Measurements from ENCODE around the gene CELF2.

The CELF2 gene

DNA sequence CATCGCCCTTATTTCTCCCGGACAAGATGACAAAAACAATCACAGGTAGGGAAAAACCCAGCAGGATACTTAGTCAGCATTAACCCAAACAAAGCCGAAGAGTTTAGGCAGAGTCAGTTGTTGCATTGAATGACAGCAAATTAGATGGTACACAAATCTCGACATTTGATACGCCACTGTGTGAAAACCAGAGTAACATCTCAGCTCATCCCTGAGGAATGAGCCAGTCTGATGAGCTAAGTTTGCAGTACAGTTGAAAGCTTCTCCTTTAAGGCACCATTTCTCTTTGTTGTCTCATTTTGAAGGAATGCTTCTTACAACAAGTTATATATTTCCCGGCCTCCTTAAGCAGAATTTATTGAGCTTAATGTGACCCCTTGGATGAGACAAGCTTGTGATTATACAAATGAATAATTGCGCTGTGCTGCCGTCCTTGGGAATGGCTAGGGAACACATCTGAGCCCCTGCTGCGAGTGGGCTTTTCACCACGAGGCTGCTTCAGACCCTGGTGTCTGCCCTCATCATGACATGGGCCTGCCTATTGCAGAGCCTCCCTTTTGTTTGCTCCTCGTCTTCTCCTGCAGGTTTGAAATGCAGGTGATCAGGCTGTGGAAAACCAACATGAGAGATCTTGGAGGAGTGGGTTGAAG, 137.3 kb downstream of the CELF2 start:
- no peak for DNase-seq (ENCODE audit: low spot score)

- DNase-seq (ENCODE audit: low spot score): no peak
Observed at GRCh38 chr10:11156480-11156879, 138.8 kb downstream of the CELF2 start.

DNA sequence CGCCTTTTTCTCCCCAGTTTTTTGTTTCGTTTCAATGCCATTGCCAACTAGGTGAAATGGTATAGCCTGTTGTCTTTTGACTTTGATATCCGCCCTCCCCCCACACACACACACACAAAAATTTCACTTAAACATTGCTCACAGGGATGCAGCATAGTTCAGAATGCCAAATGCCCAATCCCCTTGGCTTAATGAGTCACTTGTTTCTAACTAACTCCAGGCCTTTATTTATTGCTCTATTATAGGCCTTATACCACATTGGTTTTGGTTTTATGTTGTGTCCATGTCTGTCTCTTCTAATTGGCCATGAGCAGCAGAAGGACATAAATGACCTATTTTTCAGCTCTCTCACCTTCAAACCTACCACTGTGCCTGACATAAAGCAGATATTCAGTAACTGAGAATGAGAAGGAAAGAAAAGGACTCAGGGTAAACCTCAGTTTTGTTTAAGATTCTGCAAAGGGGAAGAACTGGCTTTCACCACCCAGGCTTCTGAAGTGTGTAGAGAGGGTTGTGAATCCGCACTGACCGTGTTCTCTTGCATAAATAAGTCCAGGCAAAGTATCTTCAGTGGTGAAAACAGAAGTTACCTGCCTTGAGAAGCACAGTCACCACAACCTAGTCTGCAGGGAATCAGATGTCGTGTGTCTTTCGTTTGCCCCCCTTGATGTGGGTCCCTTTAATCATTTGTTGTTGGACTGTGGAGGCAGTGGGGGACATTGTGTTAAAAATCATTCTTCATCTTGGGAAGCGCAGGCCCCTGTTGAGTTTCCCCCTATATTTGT, 139.8 kb downstream of the CELF2 start:
- no peak for DNase-seq (ENCODE audit: low spot score)

DNA sequence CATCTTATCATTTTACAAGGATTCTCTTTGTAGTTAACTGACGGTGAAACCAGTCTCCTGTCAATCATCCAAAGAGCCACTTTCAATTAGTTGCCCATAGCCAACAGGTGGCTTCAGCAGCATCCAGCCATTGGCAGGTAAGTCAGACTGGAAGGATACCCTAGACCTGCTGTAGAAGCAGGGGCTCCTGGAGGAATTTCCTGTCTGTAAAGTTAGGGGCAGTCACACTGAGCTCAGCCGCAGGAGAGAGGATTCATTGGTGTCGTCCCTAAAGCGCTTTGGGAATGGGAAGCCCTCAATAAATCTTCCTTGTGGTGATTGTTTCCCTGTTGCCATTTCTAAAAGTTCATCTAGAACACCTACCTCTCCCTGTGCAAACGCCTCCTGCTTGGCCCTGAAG, 140.4 kb downstream of the CELF2 start:
- no peak for DNase-seq (ENCODE audit: low spot score)

DNA sequence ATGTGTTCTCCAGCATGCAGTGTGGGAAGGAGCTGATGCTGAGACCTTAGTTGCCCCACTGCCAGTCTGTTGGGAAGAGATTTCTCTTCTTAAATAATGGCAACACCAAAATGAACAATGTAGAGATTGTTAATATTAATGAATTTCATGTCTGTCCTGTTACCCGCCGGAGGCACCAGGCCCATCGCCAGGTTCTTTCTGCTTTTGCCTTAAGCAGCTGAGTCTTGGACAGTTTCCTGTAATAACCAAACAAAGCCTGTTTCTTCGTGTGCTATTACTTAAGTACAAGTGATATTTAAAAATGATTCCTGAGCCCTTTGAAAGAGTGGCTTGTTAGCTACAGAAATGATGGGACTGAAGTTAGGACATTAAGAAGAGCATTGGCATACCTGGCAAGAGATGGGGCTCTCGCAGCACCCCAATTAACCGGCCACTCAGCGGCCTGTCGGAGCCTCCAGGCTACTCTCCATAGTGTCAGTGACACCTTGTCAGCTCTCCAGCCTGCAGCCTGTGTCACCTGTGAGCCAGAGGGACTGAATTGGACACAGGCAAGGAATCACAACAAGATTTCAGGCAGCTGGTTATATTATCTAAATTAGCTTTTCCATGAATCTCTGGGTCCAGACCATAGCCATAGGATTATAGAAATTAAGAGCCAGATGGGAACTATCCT, 142.0 kb downstream of the CELF2 start:
- DNase-seq (ENCODE audit: low spot score): no peak

DNA sequence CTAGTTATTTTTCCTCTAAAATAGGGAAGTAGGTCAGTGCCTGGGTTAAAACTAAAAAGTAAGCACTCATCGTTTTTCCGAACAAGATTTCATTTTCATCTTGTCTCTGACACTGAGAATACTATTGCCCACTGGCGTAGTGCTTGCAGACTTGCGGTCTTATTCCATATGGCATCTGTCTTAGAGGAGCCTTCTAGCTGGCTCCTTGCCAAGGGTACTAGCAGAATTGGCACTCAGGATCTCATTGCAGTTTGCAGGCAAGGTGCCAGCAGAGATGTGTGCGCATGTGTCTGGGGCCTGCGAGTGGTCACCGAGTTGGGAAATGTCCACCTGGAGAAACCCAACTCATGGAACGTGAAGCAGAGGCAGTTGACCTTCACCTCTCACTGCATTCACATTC, 143.4 kb downstream of the CELF2 start:
- DNase-seq (ENCODE audit: low spot score): no peak

GRCh38 chr10:11161910-11162309, 144.2 kb downstream of the CELF2 start:
- no peak for DNase-seq (ENCODE audit: low spot score)

DNA sequence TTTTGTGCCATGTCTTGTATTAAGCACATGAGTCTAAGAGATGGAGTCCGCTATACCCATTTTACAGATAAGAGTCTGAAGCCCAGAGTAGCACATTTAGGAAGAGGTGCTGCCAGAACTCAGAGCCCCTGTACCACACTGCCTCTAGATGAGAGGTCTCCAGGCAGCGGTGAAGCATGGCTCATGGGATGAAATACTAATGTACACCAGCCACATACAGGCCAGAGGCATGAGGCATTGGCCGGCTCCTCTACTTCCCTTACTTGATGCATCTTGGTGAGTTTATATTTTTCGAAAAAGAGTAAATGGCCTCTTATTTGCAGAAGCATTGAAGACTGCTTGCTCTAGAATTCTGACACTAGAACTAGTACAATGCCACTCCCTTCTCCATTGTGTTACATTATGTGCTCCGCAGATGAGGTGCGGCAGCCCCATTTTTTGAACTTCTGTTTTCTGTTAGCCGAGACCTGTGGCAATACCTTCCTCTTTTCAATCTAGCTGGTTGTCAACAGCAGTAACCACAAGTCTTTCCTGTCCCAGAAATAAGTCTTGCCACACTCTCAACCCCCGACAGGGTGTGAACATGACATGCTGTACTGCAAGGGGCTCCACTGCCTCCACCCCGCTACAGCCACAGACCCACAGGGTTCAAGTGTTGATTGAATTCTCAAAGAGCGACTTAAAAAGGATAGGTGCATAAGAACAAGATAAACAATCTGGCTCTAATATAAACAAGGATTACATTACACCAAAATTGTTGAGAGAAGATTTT, 145.3 kb downstream of the CELF2 start:
- DNase-seq (ENCODE audit: low spot score): peak; percentile 77

DNA sequence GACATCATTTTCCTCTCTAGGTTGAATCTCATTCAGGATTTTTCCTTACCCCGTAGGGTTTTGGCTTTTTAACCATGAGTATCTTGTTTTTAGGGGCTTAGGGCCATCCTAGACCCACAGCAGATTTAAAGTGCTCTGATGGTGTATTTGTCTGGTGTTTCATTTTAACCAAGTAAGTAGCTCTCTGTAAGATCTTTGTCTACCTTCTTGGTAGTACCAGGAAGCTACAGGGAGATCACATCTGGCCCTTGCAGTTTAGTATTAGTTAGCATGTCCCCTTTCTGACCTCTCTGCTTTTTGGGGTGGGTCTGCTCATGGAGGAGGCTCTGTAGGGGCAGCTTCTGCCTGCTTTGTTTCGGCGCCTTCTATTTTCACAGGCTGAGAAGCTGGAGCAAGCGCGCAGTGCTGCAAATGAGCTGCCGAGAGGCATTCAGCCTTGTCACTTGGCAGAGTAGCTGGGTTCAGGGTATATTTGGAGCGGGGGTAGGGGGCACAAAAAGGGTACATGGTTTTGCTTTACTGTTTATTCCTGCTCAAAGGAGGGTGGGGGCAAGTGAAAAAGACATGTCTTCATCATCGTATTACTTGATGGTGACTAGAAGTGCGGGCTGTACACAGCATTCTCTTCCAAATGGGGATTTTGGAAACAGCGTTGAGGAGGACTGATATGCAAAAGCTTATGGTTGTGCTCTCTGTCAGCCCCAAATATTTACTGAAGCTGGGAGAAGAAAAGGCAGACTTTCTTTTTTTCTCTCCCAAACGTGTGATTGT, 146.3 kb downstream of the CELF2 start:
- no peak for DNase-seq (ENCODE audit: low spot score)

DNA sequence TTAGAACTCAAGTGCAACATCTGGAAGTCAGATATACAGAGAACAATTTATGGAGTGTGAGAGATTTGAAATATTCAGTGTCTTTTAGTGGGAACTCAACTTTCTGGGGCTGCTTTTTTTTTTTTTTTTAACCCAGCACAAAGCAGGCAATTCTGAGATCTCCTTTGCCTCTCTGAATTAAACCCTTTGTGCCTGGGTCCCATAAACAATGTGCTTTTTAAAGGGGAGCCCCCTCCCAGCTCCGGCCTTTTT, 146.8 kb downstream of the CELF2 start:
- DNase-seq (ENCODE audit: low spot score): peak; percentile 93

DNA sequence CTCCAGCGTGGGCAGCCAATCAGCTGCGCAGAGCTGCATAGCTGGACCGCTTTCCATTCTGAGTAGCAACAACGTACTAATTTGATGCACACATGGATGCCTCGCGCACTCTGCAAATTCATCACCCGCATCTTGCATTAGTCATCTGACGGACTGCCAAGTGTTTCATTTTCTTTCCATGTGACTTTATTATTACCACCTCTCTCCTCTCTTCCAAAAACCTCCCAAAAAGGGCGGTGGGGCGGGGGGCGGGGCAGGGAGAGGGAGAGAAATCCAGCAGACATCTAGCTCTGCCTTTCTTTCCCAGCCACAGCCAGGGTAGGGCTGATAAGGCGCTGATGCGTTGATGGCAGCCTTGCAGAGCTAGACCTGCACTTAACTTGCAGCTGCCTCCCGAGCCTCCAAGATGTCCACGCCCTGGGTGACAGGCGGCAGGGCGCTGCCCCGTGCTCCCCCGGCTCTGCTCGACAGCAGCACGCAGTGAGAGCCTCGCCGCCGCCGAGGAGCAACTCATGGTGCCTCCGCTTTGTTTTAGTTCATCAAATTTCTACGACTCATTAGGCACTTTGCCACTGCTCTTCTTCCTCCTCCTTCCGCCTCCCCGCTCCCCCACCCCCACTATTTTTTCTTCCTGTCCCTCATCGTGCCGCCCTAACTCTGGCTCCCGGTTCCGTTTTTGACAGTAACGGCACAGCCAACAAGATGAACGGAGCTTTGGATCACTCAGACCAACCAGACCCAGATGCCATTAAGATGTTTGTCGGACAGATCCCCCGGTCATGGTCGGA, 147.3 kb downstream of the CELF2 start:
- no peak for DNase-seq (ENCODE audit: low spot score)

DNA sequence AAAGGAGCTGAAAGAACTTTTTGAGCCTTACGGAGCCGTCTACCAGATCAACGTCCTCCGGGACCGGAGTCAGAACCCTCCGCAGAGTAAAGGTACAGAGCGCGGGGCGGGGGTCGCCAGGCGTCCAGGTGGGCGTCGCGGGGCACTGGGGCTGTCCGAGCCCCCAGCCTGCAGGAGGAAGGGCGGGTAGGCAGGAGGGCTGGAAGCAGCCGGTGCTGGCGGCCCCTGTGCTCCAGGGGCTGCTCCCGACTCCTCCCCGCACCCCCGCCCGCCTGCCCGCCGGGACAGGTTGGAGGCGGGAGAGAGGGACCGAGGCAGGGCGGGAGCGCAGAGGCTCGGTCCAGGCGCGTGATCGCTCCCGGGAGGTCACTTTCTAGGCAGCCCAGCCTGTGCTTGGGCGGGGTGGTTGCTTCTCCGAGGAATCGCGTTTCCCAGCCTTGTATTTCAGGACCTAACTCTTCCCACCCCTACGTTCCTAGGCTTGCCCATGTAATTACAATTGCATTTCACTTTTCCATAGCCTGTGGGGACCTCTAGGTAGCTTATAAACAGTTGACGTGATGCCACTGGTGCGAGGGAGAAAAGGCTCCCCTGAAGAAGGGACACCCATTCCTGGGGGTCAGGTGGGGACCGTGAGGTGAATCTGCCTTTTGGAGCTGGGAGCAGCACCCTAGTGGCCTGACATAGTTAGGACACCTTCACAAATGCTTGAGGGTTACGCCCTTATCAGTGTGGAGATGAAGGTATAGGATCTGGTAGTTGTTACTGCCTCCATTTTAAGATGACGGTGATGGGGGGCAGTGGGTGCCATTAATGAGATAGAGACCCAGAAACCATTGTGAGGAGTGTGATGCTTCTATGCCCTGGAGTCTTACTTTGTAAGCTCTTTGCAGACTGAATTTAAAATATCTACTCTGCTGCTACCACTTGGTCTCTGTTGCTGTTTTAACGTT, 148.2 kb downstream of the CELF2 start:
- no peak for DNase-seq (ENCODE audit: low spot score)

DNA sequence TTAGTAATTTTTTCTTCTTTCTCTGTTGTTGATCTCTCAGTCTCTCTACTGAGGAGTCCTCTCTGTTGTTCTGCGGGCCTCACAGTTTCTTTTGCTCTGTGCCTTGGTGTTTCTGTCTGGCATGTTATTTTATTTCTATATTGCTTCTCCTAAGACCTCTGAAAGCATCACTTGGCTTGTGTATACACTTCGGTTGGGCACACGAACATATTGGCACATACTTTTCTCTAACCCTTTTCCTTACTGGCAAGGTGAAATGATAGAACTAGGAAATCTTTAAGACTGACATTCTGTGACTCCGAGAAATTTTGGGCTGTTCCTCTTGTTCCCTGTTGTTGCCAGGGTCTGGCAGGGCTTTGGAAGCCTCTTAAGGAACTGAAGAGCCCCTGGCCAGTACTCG, 148.9 kb downstream of the CELF2 start:
- DNase-seq (ENCODE audit: low spot score): no peak

DNA sequence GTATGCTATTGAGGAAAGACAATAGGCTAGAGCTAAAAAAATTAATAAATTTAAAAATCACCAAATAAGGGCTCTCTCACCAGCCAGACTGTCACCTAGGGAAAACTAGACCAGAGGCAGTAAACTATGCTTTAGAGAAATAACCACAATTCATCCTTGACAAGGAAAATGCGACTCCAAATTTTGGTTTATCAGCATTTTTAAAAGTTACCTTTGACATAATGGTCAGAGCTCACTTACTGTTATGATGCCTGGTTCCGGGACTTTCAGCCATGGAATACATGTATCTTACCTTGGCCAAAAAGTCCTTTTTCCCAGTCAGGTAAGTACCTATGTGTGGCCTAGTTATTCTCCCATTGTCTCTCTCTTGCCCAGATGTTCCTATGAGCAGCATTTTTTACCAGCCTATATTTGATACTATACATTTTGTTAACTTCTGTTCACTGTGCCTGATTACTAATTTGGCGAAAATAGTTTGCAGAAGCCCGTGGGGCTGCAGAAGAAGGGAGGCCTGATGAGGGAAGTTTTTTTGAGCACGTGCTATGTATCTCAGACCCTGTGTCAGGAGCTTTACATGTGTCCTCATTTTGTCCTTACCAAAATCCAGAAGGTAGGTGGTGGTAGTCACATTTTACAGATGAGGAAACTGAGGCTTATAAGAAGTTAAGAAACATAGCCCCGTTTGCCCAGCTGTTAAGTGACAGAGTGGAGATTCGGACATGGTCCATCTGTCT, 149.7 kb downstream of the CELF2 start:
- DNase-seq (ENCODE audit: low spot score): no peak

DNA sequence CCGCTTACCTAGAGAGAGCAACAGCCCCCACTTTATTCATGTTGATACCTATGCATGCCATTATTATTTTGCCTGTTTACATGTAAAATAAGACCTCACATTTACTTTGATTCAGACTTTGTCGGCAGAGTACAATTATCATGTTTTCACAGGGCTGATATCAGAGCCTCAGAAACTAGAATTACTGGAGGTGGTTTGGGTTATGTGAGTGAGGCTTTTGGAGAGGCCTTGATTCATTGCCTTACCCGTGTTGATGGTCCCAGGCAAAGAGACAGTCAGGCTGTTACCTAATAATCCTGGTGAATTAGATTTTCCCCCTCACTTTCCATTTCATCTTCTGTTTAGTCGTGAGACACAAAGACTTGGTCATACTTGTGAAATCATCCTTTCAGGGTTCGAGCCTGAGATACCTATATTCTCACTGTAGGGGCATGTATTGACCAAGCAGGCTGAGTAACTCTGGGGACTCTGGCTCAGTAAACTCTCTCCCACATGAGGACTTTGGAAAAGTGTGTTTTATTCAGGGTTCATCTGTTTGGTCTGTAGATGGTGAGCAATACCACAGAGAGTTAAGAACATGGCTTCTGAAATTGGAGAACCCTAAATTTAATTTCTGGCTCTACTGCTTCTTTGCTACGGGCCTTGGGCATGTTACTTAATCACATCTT, 150.9 kb downstream of the CELF2 start:
- no peak for DNase-seq (ENCODE audit: low spot score)

GRCh38 chr10:11169976-11170375, 152.3 kb downstream of the CELF2 start:
- no peak for DNase-seq (ENCODE audit: low spot score)

DNA sequence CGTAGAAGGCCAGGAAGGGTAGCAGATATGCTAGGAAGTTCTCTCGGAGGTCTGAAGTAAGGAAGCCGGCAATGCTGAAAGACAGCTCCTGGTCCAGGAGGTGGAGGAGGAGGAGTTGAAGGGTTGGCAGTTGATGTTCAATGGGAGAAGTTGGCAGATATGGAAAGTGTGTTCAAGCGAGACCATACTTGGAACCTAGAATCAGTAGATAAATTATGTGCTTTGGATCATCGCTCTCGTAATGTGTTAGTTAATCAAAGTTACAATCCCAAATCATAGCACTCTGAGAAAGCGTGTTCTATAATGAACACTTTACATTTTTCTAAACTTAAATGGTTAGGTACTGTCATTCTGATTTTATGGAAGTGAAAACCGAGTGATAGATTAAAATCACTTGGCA, 152.9 kb downstream of the CELF2 start:
- DNase-seq (ENCODE audit: low spot score): no peak

- DNase-seq (ENCODE audit: low spot score): no peak
Observed at GRCh38 chr10:11170993-11171851, 153.6 kb downstream of the CELF2 start.

All from globus pallidus (tissue), 1 donor.